Breast epithelium (tissue), 3 donors: ENCODE data around the gene STEAP1B.

Experiments used
- CTCF ChIP-seq, 3 donors: fragments of 450-650 bp; IDR thresholded peaks; one replicate each; pipeline ENCODE4 v1.5.1; 2016 to 2017; ENCODE audit warnings: antibody characterized with exemption in 3 of 3, mild to moderate bottlenecking in 3 of 3, moderate library complexity in 3 of 3
- POLR2A ChIP-seq: fragments of 450-650 bp; IDR thresholded peaks from one replicate; pipeline ENCODE4 v1.6.1; 2016; ENCODE audit warnings: antibody characterized with exemption, mild to moderate bottlenecking, moderate library complexity
- POLR2AphosphoS5 ChIP-seq, 3 donors: sonication (generic); formaldehyde crosslinking; IDR thresholded peaks; one replicate each; pipeline ENCODE4 v1.6.1; 2017; ENCODE audit warnings: antibody characterized with exemption in 3 of 3

GRCh38 chr7:22485189-22485588 lies 14.8 kb downstream of the STEAP1B start:
- TF ChIP-seq CTCF (IDR thresholded peaks at IDR 0.05) (no peak), POLR2A (no peak), POLR2AphosphoS5 (IDR thresholded peaks at IDR 0.05) (no peak)
